Measurements from ENCODE around the gene RANBP6.
A peak's percentile ranks its signal among the peaks of the same experiment; 100 is the strongest.

Gene RANBP6

DNA sequence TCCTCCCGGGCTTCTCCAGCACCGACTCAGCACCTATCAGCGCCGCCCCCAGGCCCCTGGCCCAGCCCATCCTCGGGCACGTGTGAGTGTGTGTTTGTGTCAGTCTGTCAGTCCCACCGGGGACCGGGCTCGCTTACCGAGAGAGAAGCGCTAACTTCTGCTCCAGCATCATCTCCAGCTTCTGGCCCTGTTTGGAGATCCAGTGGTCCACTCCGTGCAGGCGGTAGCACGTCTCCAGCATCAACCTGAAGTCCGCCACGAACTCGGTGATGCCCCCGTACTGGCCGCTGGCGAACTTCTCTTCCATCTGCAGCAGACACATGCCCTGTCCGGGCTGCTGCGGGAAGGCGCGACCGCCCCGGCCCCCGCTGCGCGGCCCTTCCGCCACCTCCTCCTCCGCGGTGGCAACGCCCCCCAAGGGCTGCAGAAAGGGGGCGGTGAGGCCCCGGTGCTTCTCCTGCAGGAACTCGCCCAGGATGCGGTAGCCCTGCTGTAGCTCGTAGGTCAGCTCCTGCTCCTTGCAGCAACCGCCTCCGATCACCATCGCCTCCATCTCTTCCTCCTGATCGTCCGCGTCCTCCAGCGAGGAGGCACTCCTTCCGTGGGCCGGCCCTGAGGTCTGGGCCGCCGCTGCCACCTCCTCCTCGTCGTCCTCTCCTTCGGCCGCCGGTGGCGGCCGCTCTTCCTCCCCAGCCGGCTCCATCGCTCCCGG, 8.2 kb downstream of the RANBP6 start:
- peak; percentile 92 to 96 for DNase-seq (ENCODE audit: low read depth in 2 of 2)

DNA sequence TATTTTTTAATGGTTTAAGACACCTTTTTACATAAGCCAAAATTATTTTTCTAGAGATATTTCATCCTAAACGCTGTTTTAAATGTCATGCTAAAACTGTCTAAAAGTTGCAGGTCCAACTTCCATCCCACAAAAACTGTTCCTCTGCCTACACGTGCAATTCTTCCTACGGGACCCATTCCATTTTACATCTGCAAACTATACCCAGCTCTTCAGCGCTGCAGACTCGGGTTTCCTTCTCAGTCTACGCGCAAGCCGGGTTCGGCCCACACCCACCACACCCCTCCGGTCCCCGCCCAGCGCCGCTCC, 8.7 kb downstream of the RANBP6 start:
- DNase-seq (ENCODE audit: low read depth in 2 of 2), result no peak

DNA sequence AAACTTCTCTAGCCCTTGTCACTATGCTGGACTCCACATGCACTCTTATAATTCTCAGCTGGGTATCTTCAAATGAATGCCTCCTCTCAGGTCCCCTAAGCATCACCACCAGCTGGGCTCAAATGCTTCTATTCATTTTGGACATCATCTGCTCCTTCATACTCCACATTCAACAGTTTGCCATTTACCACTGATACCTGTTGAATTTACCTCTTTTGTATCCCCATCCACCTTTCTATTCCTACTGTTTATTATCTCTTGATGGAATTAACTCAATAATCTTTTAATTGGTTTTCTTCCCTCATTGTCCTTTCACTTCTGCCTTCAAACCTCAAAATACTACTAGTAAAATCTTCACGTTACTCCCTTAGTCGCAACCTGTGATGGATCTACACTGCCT, 14.5 kb downstream of the RANBP6 start:
- no peak for DNase-seq (ENCODE audit: low read depth in 2 of 2)

DNA sequence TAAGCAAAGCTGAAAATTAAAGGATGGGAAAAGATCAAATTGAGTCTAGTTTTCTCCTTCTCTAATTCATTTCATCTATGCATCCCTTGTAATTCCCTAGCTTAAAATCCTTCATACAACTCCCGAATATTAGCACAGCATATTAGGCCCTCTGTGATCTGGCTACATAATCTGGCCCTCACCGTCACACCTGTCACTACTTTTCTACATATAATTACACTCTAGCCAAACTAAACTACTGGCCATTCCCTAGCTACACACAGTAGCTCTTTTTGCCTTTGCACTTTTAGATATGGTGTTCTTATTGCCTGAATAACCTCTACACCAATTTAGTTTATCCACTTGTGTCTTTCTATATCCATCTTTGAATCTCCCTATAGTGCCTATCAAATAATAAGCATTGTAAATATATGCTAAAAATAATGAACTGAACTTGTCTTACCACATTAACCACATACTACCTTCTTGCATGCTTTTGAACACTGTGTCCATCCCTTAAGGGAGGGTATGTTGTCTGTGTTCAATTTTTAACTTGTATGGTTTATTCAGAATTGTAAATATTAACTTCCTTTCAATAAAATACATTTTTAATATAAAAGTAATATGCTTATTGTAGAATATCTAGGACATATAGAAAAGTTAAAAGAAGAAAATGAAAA, 15.9 kb downstream of the RANBP6 start:
- DNase-seq (ENCODE audit: low read depth in 2 of 2), result no peak

DNA sequence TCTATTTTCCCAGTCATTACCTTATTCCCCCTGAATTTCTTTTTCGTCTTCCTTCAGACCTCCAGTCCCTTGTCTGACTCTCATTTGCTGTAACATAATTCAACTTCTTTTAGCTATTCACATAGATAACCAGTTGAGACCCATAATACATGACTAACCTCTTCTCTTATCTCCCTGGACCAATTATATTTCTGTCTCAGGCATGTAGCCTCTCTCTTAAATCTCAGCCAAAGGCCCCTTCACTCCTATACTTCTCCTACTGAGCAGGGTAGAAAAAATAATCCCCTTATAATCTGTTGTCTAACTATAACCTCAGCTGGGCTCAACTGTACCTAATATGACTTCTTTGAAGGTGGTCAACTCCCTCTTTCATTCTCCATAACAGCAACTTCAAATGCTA, 20.9 kb downstream of the RANBP6 start:
- no peak for DNase-seq (ENCODE audit: low read depth in 2 of 2)

DNA sequence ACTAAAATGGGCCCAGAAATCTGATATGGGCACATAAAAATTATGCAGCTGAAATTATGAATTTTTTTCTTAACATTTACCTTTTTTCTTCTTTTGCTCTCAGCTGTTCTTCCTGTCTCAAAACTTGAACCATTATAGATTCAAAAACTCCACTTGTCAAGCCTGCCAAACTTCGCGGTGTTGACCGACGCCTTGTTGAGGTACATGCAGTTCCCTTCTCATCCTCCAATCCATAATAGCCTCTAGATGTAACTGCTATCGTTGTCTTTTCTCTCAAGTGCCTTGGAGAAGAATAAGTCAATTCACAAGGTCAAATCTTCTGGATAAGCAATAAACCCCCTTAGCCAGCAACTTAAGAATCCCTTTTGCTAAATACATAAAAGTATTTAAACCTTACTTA, 27.2 kb downstream of the RANBP6 start:
- DNase-seq (ENCODE audit: low read depth in 2 of 2), result no peak

DNA sequence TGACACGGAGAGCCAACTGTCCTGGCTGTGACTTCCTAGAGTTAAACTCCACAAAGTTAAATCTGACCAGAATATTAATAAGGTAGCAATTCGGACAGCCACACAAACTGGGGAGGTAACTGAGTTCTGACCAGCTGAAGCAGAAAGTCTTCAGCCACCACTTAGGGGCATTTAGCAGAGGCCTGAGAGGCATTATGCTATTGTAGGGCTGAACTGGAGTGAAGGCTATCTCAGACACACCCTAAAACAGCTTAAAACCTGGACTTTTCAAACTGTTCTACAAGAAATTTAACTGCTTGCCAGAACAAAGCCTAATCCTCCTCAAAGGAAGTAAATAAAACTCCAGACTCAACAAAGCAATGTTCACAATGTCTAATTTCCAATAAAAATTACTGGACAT, 32.4 kb downstream of the RANBP6 start:
- DNase-seq (ENCODE audit: low read depth in 2 of 2), result no peak

DNA sequence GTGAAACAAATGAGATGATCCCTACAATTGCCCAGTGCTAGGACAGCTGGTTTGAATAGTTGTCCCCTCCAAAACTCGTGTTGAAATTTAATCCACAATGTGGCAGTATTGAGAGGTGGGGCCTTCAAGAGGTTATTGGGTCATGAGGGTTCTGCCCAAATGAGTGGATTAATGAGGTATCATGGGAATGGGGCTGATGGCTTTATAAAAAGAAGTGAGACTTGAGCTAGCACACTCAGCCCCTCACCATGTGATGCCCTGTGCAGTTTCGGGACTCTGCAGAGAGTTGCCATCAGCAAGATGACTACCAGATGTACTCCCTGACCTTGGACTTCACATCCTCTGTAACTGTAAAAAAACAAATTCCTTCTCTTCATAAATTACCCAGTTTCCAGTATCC, 33.1 kb downstream of the RANBP6 start:
- DNase-seq (ENCODE audit: low read depth in 2 of 2), result no peak

DNA sequence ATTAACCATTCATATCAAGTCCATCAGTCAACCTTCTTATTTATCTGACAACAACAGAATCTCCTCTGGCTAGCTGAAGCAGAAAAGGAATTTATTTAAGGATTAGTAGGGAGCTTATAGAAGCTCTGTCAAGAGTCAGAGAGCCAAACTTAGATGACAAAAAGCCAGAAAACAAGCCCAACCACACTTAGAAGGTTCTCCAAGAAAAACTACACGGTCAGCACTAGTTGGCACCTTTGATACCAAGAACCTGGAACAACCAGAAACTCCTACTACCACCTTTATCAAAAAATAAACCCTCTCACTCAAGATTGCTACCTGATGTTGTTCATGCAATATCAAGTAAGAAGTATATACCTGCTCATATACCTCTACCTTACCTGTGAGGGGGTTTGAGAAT, 36.9 kb downstream of the RANBP6 start:
- DNase-seq (ENCODE audit: low read depth in 2 of 2), result no peak

DNA sequence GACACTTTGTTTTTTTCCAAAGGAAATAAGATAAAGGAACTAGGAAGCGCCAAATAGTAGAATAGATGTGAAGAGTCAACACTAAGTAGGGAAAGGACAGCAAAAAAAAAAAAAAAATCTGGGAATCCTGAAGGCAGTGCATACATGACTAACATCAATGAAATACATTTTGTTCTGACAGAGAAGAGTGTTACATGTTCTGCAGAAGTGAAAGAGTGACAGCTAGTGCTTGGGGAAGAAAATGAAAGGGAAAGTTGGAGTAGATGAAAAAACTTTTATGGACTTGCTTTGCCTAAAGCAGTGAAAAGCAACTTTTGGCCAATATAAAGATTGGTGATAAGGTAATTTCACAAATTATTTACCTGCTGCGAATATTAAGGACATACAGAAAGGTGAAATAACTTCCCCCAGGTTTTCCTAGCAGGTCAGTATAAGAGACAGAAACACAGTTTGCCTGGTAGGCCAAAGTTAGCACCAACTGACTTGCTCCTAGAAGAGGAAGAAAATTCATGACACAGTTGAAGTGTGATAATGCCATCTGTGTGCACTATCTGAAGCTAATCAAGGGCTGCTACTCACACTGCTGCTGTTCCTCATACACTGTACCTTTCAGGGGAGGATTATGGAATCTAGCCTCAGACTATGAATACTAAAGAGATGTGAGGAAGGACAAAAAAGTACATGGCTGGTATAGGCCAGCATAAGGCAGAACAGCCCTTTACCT, 38.6 kb downstream of the RANBP6 start:
- DNase-seq (ENCODE audit: low read depth in 2 of 2), result no peak

DNA sequence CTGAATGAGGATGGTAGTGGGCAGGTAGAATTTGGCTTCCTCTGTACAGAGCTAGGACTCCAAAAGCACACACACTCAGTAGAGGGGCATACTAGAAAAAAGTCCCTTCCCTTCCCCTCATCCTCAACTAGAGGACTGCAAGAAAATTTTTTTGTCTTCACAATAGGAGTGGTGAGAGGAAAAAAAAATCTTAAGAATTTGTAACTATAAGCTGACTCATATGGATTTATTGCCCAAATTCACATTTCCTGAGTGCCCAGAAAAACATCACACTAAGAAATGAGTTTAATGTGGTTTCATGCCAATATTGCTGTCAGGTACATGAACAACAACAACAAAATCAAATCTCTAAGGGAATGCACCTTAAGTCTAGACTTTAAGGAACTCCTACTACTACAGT, 43.7 kb downstream of the RANBP6 start:
- DNase-seq (ENCODE audit: low read depth in 2 of 2), result no peak

All from stimulated activated CD4-positive, alpha-beta T cell treated with anti-CD3 and anti-CD28 coated beads, Interleukin-15, amount 100 ng/mL, for 48 hours (primary cell).